ENCODE results near the gene WDHD1. TPM values are rescaled to one million over a fixed set of nuclear protein-coding genes. Genes with fewer than 3 reads are reported as not detected.

WDHD1 gene
- polyA plus RNA-seq, 1 donor (not counting 4 experiments of a cell fraction or from before 2014, with no cell fraction given), result 13.0 TPM

- Histone ChIP-seq H2AFZ (ENCODE audit: control insufficient read depth, low read length) (no peak overlapping the region), H3K9ac (ENCODE audit: control insufficient read depth, extremely low read depth, insufficient read depth, low read length) (peak overlapping the region; percentile 84), H3K27ac (ENCODE audit: control insufficient read depth, insufficient read depth, low read length) (peak overlapping the region; percentile 98), H4K20me1 (ENCODE audit: control insufficient read depth, extremely low read depth, insufficient read depth, low read length) (no peaks in the 10 kb centered on the region), H3K36me3 (ENCODE audit: control insufficient read depth in 2 of 2, extremely low read depth in 1 of 2, insufficient read depth in 2 of 2, low read length in 2 of 2) (peaks cover 2 to 10% of the 10 kb centered on the region in 2 experiments), H3K4me3 (ENCODE audit: control insufficient read depth in 2 of 3, extremely low read depth in 1 of 3, insufficient read depth in 2 of 3, low read depth in 1 of 3, low read length in 3 of 3) (no peak overlapping the region), H3K9me3 (ENCODE audit: control insufficient read depth, low read depth, low read length) (no peaks in the 10 kb centered on the region), H3K4me2 (ENCODE audit: control insufficient read depth, extremely low read depth, insufficient read depth, low read depth, low read length) (no peak overlapping the region), H3K79me2 (ENCODE audit: control insufficient read depth, insufficient read depth, low read length) (no peaks in the 10 kb centered on the region), H3K9me1 (ENCODE audit: control insufficient read depth, extremely low read depth, insufficient read depth, low read length) (no peaks in the 10 kb centered on the region), H3K4me1 (ENCODE audit: control insufficient read depth, extremely low read depth, insufficient read depth, low read length) (peaks cover 52% of the 10 kb centered on the region), H3K27me3 (ENCODE audit: control insufficient read depth, extremely low read depth, insufficient read depth, low read length) (no peaks in the 10 kb centered on the region)
- no peak for DNase-seq (ENCODE audit: low read depth, low spot score)
- FAIRE-seq, result no peak
- no peak for TF ChIP-seq EZH2 (IDR thresholded peaks at IDR 0.05; ENCODE audit: low read length)
- no peak for TF ChIP-seq CTCF (optimal IDR thresholded peaks at IDR 0.05 in 1 of 3, IDR thresholded peaks at IDR 0.05 in 1 of 3, conservative IDR thresholded peaks at IDR 0.05 in 1 of 3; ENCODE audit: extremely low read depth in 1 of 3, insufficient read depth in 2 of 3, low read length in 3 of 3)
- dilution Hi-C loops (cut with MboI; ENCODE audit: extremely low pct_ligation_motif_present, low sequenced_read_pairs), result no loop called here
Measured at GRCh38 chr14:55070981-55071411, 44.1 kb upstream of the WDHD1 start.

GRCh38 chr14:55066223-55066622 is 39.3 kb upstream of the WDHD1 start:
- no peaks in the 10 kb centered on the region for H3K9me1 ChIP-seq (ENCODE audit: control insufficient read depth, extremely low read depth, insufficient read depth, low read length)
- DNase-seq (ENCODE audit: low read depth, low spot score) (no peak), FAIRE-seq (no peak)
- peaks cover 9 to 31% of the 10 kb centered on the region in 2 experiments for H3K36me3 ChIP-seq (ENCODE audit: control insufficient read depth in 2 of 2, extremely low read depth in 1 of 2, insufficient read depth in 2 of 2, low read length in 2 of 2)
- H3K4me2 ChIP-seq (ENCODE audit: control insufficient read depth, extremely low read depth, insufficient read depth, low read depth, low read length), result no peak overlapping the region
- peaks cover 22% of the 10 kb centered on the region for H3K79me2 ChIP-seq (ENCODE audit: control insufficient read depth, insufficient read depth, low read length)
- H3K9ac ChIP-seq (ENCODE audit: control insufficient read depth, extremely low read depth, insufficient read depth, low read length), result no peak overlapping the region
- peaks cover 6% of the 10 kb centered on the region for H3K4me1 ChIP-seq (ENCODE audit: control insufficient read depth, extremely low read depth, insufficient read depth, low read length)
- TF ChIP-seq CTCF (optimal IDR thresholded peaks at IDR 0.05 in 1 of 3, IDR thresholded peaks at IDR 0.05 in 1 of 3, conservative IDR thresholded peaks at IDR 0.05 in 1 of 3; ENCODE audit: extremely low read depth in 1 of 3, insufficient read depth in 2 of 3, low read length in 3 of 3) (no peak), EZH2 (IDR thresholded peaks at IDR 0.05; ENCODE audit: low read length) (no peak)
- H3K4me3 ChIP-seq (ENCODE audit: control insufficient read depth in 2 of 3, extremely low read depth in 1 of 3, insufficient read depth in 2 of 3, low read depth in 1 of 3, low read length in 3 of 3), result no peak overlapping the region
- H2AFZ ChIP-seq (ENCODE audit: control insufficient read depth, low read length), result no peak overlapping the region
- H4K20me1 ChIP-seq (ENCODE audit: control insufficient read depth, extremely low read depth, insufficient read depth, low read length), result peaks cover 5% of the 10 kb centered on the region
- no peaks in the 10 kb centered on the region for H3K27me3 ChIP-seq (ENCODE audit: control insufficient read depth, extremely low read depth, insufficient read depth, low read length)
- no peak overlapping the region for H3K27ac ChIP-seq (ENCODE audit: control insufficient read depth, insufficient read depth, low read length)
- H3K9me3 ChIP-seq (ENCODE audit: control insufficient read depth, low read depth, low read length), result no peaks in the 10 kb centered on the region
- dilution Hi-C loops (cut with MboI; ENCODE audit: extremely low pct_ligation_motif_present, low sequenced_read_pairs), result no loop called here
